Measurements from ENCODE around the gene PIP4K2B.
"Not testable (repeated sequence)": the region's sequence is repeated elsewhere in the genome, so short reads cannot be mapped to it uniquely, and the experiment has no call there.

PIP4K2B gene

DNA sequence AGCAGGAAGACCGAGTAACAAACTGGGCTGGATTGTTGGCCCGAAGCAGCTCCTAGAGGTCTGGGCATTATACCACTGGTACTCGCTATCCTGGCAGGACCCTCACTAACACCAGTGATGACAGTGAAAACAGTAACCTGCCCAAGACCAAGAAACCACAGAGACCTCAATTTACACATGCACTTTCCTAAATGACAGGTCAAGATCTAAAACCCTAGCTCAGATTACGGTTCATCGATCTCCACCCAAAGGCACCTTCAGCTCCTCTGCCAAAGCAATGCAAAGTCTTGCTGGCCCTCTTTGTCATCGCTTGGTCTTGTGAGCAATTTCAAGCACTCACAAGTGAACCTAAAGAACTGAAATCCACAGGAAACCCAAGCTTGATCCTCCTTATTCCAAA lies 1.5 kb downstream of the PIP4K2B start:
- no peaks in the 10 kb centered on the region for H3K9me3 ChIP-seq (ENCODE audit: control insufficient read depth, insufficient read depth, low read length)
- no peak overlapping the region for H3K27ac ChIP-seq (ENCODE audit: low read length)
- H3K27me3 ChIP-seq (ENCODE audit: control insufficient read depth, insufficient read depth, low read length) = no peaks in the 10 kb centered on the region
- no CpG with 5 or more reads among the region's 6 CpGs for WGBS (ENCODE audit: insufficient coverage, insufficient read length)
- H3K4me3 ChIP-seq (ENCODE audit: low read length) = no peak overlapping the region
- no peaks in the 10 kb centered on the region; the same call in 1 of the 2 replicates for H3K36me3 ChIP-seq (ENCODE audit: control insufficient read depth, insufficient read depth, low read length)
- no peak for DNase-seq (ENCODE audit: low read depth, low spot score)
- no peaks in the 10 kb centered on the region for H3K4me1 ChIP-seq (ENCODE audit: control insufficient read depth, insufficient read depth, low read length)

DNA sequence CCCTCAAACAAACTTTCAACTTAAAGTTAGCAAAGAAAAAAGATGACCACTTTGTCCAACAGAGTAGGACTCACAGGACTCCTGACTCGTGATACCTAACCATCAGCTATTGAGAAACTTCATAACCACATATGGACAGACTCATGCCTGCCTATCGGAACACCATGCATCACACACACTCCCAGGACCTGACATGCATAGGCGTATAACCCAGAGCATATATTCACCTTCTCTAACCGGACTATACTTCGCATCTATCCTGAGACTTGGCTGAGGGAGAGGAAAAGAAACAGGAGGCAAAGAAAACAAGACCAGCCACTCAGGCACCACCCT lies 2.2 kb downstream of the PIP4K2B start:
- Histone ChIP-seq H3K36me3 (ENCODE audit: control insufficient read depth, insufficient read depth, low read length) (no peaks in the 10 kb centered on the region; the same call in 1 of the 2 replicates), H3K27me3 (ENCODE audit: control insufficient read depth, insufficient read depth, low read length) (no peaks in the 10 kb centered on the region), H3K9me3 (ENCODE audit: control insufficient read depth, insufficient read depth, low read length) (no peaks in the 10 kb centered on the region), H3K27ac (ENCODE audit: low read length) (no peak overlapping the region), H3K4me3 (ENCODE audit: low read length) (no peak overlapping the region), H3K4me1 (ENCODE audit: control insufficient read depth, insufficient read depth, low read length) (no peaks in the 10 kb centered on the region)
- no CpG with 5 or more reads among the region's 5 CpGs for WGBS (ENCODE audit: insufficient coverage, insufficient read length)
- DNase-seq (ENCODE audit: low read depth, low spot score) = no peak

DNA sequence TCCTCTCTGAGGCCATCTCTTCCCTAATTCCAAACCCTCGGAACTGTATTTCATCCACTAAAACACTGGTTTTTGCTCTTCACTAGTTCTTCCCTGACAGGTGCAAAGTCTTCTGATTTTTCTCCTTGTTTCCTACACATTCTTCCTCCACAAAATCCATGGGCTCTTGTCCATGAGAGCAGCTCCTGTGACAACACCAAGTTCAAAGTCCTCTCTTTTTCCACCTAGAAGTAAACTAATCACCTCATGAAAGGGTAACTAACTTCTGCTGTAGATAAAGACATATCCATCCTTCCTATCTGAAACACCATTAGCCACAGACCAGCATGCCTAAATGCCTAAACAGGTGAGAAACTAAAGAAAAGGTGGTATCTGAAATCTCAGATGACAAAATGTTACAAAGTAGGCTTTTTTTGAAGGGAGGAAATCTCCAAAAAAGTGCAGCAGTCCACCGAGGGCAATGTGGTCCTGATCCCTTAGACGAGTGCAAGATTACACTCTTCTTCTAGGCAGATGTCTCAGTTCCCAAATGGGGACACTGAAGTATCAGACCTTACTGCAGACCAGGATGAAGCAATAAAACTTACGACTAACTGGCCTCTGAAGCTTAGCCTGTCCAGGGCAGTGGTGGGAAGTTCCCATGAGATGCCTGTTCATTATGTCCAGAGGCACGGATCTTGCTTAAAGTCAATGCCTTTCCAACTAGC lies 2.8 kb downstream of the PIP4K2B start:
- Histone ChIP-seq H3K27me3 (ENCODE audit: control insufficient read depth, insufficient read depth, low read length) (no peaks in the 10 kb centered on the region), H3K36me3 (ENCODE audit: control insufficient read depth, insufficient read depth, low read length) (no peaks in the 10 kb centered on the region; the same call in 1 of the 2 replicates), H3K4me3 (ENCODE audit: low read length) (no peak overlapping the region), H3K27ac (ENCODE audit: low read length) (no peak overlapping the region), H3K9me3 (ENCODE audit: control insufficient read depth, insufficient read depth, low read length) (no peaks in the 10 kb centered on the region), H3K4me1 (ENCODE audit: control insufficient read depth, insufficient read depth, low read length) (no peaks in the 10 kb centered on the region)
- no peak for DNase-seq (ENCODE audit: low read depth, low spot score)
- WGBS (ENCODE audit: insufficient coverage, insufficient read length) = no CpG with 5 or more reads among the region's 5 CpGs

DNA sequence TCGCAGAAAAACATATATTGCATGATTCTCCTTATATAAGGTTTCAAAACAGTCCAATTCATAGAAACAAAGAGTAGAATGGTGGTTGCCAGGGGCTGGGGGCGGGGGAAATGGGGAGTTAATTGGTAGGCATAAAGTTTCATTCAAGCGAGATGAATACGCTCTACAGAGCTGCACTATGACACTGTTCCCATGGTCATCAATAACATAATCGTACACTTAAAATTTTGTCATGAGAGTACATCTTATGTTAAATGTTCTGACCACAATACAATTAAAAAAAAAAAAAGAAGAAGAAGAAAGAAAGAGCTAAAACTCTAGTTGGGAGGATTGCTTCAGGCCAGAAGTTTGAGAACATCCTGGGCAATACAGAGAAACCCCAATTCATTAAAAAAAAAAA lies 5.1 kb downstream of the PIP4K2B start:
- no peaks in the 10 kb centered on the region for H3K36me3 ChIP-seq (ENCODE audit: control insufficient read depth, insufficient read depth, low read length)
- no peaks in the 10 kb centered on the region for H3K4me1 ChIP-seq (ENCODE audit: control insufficient read depth, insufficient read depth, low read length)
- no peaks in the 10 kb centered on the region for H3K27me3 ChIP-seq (ENCODE audit: control insufficient read depth, insufficient read depth, low read length)
- H3K9me3 ChIP-seq (ENCODE audit: control insufficient read depth, insufficient read depth, low read length) = no peaks in the 10 kb centered on the region
- H3K27ac ChIP-seq (ENCODE audit: low read length) = no peak overlapping the region
- no peak for DNase-seq (ENCODE audit: low read depth, low spot score)
- no CpG with 5 or more reads among the region's 5 CpGs for WGBS (ENCODE audit: insufficient coverage, insufficient read length)
- H3K4me3 ChIP-seq (ENCODE audit: low read length) = no peak overlapping the region

DNA sequence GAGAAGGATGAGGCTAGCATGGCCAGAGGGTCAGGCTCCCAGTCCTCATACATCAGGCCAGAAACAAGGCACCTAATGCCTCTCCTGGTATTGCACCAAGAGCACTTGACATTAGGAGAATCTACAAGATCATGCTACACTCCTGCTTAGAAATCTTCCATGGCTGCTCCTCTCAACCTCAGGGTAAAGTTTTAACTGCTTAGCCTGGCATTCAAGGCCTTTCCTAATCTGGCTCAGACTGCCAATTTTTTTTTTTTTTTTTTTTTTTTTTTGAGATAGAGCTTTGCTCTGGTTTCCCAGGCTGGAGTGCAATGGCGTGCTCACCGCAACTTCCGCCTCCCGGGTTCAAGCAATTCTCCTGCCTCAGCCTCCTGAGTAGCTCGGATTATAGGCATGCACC lies 8.2 kb downstream of the PIP4K2B start:
- Histone ChIP-seq H3K4me3 (ENCODE audit: low read length) (no peak overlapping the region), H3K36me3 (ENCODE audit: control insufficient read depth, insufficient read depth, low read length) (peaks cover 5% of the 10 kb centered on the region), H3K27ac (ENCODE audit: low read length) (no peak overlapping the region), H3K9me3 (ENCODE audit: control insufficient read depth, insufficient read depth, low read length) (no peaks in the 10 kb centered on the region), H3K27me3 (ENCODE audit: control insufficient read depth, insufficient read depth, low read length) (no peaks in the 10 kb centered on the region), H3K4me1 (ENCODE audit: control insufficient read depth, insufficient read depth, low read length) (no peaks in the 10 kb centered on the region)
- no peak for DNase-seq (ENCODE audit: low read depth, low spot score)
- no CpG with 5 or more reads among the region's 5 CpGs for WGBS (ENCODE audit: insufficient coverage, insufficient read length)

DNA sequence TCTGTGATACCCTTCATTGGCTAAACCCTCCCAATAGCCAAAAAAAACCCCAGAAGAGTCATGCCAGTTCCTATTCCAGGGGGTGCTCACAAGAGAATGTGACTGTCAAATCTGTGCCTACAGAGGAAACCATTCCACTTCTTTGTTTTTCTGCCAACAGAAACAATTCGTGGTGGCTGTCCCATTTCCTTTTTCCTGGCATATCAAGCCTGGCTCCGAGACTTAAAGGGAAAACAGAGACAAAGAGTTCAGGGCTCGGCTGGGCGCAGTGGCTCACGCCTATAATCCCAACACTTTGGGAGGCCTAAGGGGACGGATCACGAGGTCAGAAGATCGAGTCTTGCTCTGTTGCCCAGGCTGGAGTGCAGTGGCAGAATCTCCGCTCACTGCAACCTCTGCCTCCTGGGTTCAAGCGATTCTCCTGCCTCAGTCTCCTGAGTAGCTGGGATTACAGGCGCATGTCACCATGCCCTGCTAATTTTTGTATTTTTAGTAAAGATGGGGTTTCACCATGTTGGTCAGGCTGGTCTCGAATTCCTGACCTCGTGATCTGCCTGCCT lies 9.1 kb downstream of the PIP4K2B start:
- not testable (repeated sequence) for H3K36me3 ChIP-seq (ENCODE audit: control insufficient read depth, insufficient read depth, low read length); H3K4me1 ChIP-seq (ENCODE audit: control insufficient read depth, insufficient read depth, low read length); H3K9me3 ChIP-seq (ENCODE audit: control insufficient read depth, insufficient read depth, low read length); H3K27me3 ChIP-seq (ENCODE audit: control insufficient read depth, insufficient read depth, low read length); DNase-seq (ENCODE audit: low read depth, low spot score); H3K27ac ChIP-seq (ENCODE audit: low read length); H3K4me3 ChIP-seq (ENCODE audit: low read length)
- no CpG with 5 or more reads among the region's 13 CpGs for WGBS (ENCODE audit: insufficient coverage, insufficient read length)

DNA sequence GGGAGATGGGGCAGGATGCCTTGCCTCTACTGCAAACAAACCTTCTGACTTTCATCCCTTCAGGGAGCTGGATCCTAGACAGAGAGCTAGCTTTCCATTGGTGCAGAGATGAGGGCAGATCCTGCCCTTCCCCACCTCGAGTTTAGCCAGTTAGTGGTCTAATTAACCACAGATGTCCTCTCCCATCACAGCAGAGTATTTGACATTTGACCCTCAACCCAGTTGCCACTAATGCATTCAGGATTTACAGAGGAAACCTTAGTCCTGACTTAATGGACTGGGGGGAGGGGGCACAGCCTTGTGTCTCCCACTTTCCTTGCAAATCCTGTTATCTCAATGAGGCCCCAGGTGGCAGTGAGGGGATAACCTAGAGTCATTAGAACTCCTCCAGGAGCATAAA lies 10.2 kb downstream of the PIP4K2B start:
- H3K4me1 ChIP-seq (ENCODE audit: control insufficient read depth, insufficient read depth, low read length) = no peaks in the 10 kb centered on the region
- DNase-seq (ENCODE audit: low read depth, low spot score) = no peak
- no peaks in the 10 kb centered on the region for H3K27me3 ChIP-seq (ENCODE audit: control insufficient read depth, insufficient read depth, low read length)
- no peak overlapping the region for H3K27ac ChIP-seq (ENCODE audit: low read length)
- no peak overlapping the region for H3K4me3 ChIP-seq (ENCODE audit: low read length)
- peaks cover 12% of the 10 kb centered on the region for H3K36me3 ChIP-seq (ENCODE audit: control insufficient read depth, insufficient read depth, low read length)
- H3K9me3 ChIP-seq (ENCODE audit: control insufficient read depth, insufficient read depth, low read length) = no peaks in the 10 kb centered on the region
- WGBS (ENCODE audit: insufficient coverage, insufficient read length) = no CpG with 5 or more reads among the region's 1 CpG

DNA sequence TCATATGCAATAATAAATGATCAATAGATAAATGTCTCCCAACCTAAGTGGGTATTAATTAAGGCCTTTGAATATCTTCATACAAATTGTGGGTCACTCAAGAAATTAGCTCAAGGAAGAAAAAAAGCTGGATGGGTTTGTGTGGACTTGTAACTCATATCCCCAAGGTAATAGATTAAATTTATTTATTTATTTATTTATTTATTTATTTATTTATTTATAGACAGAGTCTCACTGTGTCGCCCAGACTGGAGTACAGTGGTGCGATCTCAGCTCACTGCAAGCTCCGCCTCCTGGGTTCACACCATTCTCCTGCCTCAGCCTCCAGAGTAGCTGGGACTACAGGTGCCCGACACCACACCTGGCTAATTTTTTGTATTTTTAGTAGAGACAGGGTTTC lies 11.4 kb downstream of the PIP4K2B start:
- H3K27me3 ChIP-seq (ENCODE audit: control insufficient read depth, insufficient read depth, low read length) = not testable (repeated sequence)

DNA sequence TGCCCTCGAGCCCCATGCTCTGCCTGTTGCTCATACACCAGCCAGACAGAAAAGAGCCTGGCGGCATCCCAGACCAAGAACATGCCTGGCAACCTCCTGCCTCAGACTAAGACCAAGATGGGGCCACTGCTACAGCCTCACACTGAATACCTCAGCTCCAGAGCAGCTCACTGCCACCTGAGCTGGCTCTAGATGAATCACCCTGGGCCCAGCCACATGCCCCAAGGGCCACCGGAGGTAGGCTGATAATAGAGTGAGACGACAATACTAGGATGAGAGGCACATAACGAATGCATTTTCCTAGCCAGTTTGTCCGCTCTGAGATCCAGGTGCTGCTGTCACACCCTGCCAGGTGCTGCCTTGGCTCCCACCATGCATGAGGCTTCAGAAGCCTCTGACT lies 13.0 kb downstream of the PIP4K2B start:
- Histone ChIP-seq H3K27me3 (ENCODE audit: control insufficient read depth, insufficient read depth, low read length) (no peaks in the 10 kb centered on the region), H3K4me1 (ENCODE audit: control insufficient read depth, insufficient read depth, low read length) (no peaks in the 10 kb centered on the region), H3K36me3 (ENCODE audit: control insufficient read depth, insufficient read depth, low read length) (peaks cover 22% of the 10 kb centered on the region), H3K4me3 (ENCODE audit: low read length) (no peak overlapping the region), H3K9me3 (ENCODE audit: control insufficient read depth, insufficient read depth, low read length) (no peaks in the 10 kb centered on the region), H3K27ac (ENCODE audit: low read length) (no peak overlapping the region)
- no CpG with 5 or more reads among the region's 6 CpGs for WGBS (ENCODE audit: insufficient coverage, insufficient read length)
- no peak for DNase-seq (ENCODE audit: low read depth, low spot score)

More for the DNA sequence above, 11.4 kb downstream of the PIP4K2B start:
- WGBS (ENCODE audit: insufficient coverage, insufficient read length) = no CpG with 5 or more reads among the region's 4 CpGs
- H3K27ac ChIP-seq (ENCODE audit: low read length); H3K4me1 ChIP-seq (ENCODE audit: control insufficient read depth, insufficient read depth, low read length); H3K4me3 ChIP-seq (ENCODE audit: low read length); H3K9me3 ChIP-seq (ENCODE audit: control insufficient read depth, insufficient read depth, low read length); DNase-seq (ENCODE audit: low read depth, low spot score): not testable (repeated sequence)
- H3K36me3 ChIP-seq (ENCODE audit: control insufficient read depth, insufficient read depth, low read length) = peaks cover 17% of the 10 kb centered on the region

DNA sequence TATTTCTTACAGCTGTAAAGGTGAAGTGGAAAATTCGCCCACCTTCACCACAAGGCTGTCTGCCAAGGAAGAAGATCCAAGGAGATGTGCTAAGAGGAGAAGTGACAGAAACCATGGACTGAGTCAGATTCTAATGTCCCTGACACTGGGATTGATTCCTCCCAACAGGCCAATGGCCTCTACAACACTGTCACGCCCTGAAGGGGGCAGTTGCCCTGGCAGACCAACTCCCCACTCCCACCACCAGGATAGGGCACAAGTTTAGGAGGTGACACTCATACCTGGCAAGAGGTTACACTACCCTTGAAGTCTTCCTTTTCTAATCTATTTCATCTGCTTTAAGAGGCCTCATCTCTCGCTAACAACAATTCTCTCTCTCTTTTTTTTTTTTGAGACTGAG lies 16.1 kb downstream of the PIP4K2B start:
- no peaks in the 10 kb centered on the region for H3K27me3 ChIP-seq (ENCODE audit: control insufficient read depth, insufficient read depth, low read length)
- H3K27ac ChIP-seq (ENCODE audit: low read length) = no peak overlapping the region
- H3K9me3 ChIP-seq (ENCODE audit: control insufficient read depth, insufficient read depth, low read length) = no peaks in the 10 kb centered on the region
- DNase-seq (ENCODE audit: low read depth, low spot score) = no peak
- peaks cover 43% of the 10 kb centered on the region for H3K36me3 ChIP-seq (ENCODE audit: control insufficient read depth, insufficient read depth, low read length)
- no peak overlapping the region for H3K4me3 ChIP-seq (ENCODE audit: low read length)
- H3K4me1 ChIP-seq (ENCODE audit: control insufficient read depth, insufficient read depth, low read length) = no peaks in the 10 kb centered on the region
- WGBS (ENCODE audit: insufficient coverage, insufficient read length) = no CpG with 5 or more reads among the region's 3 CpGs
